ENCODE measurements around the gene TMEM212.

- TF ChIP-seq EZH2 (IDR thresholded peaks at IDR 0.05; ENCODE audit: insufficient read depth, poor library complexity, severe bottlenecking) = no peak
- TF ChIP-seq EZH2phosphoT487 (IDR thresholded peaks at IDR 0.05; ENCODE audit: insufficient read depth, low read depth) = no peak
These were observed 40.7 kb downstream of the TMEM212 start for GRCh38 chr3:171883893-171884279.

Data from GM23248 (cell line).